ENCODE results near the gene SIRPB2.

DNA sequence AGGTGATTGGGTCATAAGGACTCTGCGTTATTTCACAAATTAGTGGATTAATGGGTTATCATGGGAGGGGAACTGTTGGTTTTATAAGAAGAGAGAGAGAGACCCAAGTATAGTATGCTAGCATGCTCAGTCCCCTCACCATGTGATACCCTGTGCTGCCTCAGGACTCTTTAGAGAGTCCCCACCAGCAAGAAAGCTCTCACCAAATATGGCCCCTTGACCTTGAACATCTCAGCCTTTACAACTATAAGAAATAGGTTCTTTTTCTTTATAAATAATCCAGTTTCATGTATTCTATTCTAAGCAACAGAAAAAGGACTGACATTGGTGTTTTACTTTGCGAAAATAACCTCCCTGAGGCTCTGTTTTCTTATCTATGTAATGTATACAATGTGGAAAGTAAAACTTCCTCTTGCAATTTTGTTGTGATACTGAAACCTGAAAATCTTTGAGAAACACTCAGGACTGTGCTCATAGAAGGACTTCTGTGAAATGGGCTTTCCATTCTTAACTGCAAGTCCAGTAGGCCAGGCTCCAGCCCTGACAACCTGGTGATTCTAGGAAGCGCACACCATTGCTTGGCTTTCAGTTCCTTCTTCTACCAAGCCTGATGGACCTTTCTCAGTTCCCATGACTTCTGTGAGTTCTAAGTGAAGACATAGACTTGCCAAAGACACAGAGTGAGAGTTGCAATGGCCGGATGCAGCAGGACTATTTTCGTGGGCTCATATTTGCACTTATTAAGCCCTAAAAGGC is 44.4 kb upstream of the SIRPB2 start:
- TF ChIP-seq, protein P1, sequence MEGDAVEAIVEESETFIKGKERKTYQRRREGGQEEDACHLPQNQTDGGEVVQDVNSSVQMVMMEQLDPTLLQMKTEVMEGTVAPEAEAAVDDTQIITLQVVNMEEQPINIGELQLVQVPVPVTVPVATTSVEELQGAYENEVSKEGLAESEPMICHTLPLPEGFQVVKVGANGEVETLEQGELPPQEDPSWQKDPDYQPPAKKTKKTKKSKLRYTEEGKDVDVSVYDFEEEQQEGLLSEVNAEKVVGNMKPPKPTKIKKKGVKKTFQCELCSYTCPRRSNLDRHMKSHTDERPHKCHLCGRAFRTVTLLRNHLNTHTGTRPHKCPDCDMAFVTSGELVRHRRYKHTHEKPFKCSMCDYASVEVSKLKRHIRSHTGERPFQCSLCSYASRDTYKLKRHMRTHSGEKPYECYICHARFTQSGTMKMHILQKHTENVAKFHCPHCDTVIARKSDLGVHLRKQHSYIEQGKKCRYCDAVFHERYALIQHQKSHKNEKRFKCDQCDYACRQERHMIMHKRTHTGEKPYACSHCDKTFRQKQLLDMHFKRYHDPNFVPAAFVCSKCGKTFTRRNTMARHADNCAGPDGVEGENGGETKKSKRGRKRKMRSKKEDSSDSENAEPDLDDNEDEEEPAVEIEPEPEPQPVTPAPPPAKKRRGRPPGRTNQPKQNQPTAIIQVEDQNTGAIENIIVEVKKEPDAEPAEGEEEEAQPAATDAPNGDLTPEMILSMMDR (IDR thresholded peaks at IDR 0.05; ENCODE audit: poor library complexity, severe bottlenecking): no peak
- TF ChIP-seq, protein P2, sequence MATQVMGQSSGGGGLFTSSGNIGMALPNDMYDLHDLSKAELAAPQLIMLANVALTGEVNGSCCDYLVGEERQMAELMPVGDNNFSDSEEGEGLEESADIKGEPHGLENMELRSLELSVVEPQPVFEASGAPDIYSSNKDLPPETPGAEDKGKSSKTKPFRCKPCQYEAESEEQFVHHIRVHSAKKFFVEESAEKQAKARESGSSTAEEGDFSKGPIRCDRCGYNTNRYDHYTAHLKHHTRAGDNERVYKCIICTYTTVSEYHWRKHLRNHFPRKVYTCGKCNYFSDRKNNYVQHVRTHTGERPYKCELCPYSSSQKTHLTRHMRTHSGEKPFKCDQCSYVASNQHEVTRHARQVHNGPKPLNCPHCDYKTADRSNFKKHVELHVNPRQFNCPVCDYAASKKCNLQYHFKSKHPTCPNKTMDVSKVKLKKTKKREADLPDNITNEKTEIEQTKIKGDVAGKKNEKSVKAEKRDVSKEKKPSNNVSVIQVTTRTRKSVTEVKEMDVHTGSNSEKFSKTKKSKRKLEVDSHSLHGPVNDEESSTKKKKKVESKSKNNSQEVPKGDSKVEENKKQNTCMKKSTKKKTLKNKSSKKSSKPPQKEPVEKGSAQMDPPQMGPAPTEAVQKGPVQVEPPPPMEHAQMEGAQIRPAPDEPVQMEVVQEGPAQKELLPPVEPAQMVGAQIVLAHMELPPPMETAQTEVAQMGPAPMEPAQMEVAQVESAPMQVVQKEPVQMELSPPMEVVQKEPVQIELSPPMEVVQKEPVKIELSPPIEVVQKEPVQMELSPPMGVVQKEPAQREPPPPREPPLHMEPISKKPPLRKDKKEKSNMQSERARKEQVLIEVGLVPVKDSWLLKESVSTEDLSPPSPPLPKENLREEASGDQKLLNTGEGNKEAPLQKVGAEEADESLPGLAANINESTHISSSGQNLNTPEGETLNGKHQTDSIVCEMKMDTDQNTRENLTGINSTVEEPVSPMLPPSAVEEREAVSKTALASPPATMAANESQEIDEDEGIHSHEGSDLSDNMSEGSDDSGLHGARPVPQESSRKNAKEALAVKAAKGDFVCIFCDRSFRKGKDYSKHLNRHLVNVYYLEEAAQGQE (IDR thresholded peaks at IDR 0.05; ENCODE audit: borderline replicate concordance): no peak
- no peak for TF ChIP-seq EZH2 (IDR thresholded peaks at IDR 0.05; ENCODE audit: borderline replicate concordance, insufficient read depth, low read length, poor library complexity, severe bottlenecking)
- no peak for TF ChIP-seq MXI1 (conservative IDR thresholded peaks at IDR 0.05; ENCODE audit: poor library complexity, severe bottlenecking)
